ENCODE measurements around the gene SEPTIN11.

SEPTIN11 gene

DNA sequence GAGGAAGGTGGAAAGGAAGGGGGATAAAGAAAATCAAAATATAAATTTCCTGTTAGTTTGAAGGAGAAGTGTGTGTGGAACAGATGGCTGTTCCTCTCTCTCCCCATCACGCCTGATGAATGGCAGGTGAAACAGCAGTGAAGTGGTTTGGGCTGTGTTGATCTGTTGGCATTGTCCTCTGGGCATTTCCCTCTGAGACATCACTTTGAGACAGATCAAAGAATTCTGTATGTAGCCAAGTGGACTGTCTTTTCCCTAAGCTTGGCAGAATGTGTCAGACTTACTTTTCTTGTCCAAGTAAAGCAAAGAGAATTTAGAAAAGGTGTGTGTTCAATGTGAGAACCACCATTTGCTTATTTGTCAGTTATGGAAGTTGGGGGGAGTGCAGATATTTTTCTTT is 47.5 kb downstream of the SEPTIN11 start:
- DNase-seq (ENCODE audit: extremely low read depth, low read depth), result no peak
- TF ChIP-seq, protein P1, sequence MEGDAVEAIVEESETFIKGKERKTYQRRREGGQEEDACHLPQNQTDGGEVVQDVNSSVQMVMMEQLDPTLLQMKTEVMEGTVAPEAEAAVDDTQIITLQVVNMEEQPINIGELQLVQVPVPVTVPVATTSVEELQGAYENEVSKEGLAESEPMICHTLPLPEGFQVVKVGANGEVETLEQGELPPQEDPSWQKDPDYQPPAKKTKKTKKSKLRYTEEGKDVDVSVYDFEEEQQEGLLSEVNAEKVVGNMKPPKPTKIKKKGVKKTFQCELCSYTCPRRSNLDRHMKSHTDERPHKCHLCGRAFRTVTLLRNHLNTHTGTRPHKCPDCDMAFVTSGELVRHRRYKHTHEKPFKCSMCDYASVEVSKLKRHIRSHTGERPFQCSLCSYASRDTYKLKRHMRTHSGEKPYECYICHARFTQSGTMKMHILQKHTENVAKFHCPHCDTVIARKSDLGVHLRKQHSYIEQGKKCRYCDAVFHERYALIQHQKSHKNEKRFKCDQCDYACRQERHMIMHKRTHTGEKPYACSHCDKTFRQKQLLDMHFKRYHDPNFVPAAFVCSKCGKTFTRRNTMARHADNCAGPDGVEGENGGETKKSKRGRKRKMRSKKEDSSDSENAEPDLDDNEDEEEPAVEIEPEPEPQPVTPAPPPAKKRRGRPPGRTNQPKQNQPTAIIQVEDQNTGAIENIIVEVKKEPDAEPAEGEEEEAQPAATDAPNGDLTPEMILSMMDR (IDR thresholded peaks at IDR 0.05; ENCODE audit: low read depth, low read length), result no peak

DNA sequence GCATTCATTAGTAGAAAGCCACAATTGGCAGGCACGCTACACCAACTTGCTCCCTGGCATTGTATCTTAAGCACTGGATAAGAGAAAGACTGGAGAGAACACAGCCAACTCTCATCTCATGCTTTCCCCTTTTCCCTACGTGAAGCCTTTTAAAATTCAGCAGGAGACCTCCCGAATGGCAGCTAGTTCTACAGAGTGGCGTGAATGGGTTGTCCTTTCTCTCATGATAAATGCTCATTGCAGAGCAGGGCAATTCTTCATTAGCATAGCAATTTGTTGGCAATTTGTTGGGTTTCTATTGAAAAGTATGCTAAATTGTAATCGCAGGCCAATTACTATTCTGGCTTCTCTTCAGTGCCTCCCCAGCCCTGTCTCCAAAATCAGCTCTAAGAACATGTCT is 48.0 kb downstream of the SEPTIN11 start:
- DNase-seq (ENCODE audit: extremely low read depth, low read depth), result no peak
- TF ChIP-seq, protein P1 (IDR thresholded peaks at IDR 0.05; ENCODE audit: low read depth, low read length), result no peak

DNA sequence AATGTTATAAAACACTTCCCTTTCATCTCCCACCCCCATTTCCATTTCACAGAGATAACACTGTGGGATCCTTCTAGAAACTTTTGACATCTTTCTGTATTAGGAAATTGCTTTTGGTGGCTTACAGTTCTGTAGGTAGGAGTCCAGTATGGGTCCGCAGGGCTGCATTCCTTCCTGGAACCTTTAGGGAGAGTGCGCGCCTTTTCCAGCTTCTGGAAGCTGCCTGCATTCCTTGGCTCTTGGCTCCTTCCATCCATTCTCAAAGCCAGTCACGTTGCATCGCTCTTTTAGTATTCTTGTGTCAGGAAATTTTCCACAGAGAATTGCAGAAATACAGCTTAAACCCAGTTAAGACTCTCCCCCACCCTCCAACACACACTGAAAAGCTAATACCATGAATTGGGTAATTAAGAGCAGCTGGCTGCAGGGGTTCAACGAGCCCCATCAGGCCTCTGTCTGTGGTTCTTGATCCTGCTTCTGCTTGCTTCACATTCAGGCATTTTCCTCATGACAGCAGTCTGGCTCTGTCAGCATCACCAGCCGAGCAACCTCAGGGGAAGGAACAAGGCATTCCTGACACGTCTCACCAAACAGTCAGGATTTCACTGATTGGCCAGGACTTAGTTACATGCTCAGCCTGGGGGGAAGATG is 48.8 kb downstream of the SEPTIN11 start:
- no peak for DNase-seq (ENCODE audit: extremely low read depth, low read depth)
- TF ChIP-seq, protein P1 (IDR thresholded peaks at IDR 0.05; ENCODE audit: low read depth, low read length), result no peak
